NB4 (cell line): ENCODE measurements around the gene ZNF219.

Experiments used
- DNase-seq: peaks from one replicate; pipeline ENCODE4 v3.0.0; 2010; ENCODE audit warnings: low read depth
- H3K4me3 ChIP-seq: one replicate; pipeline ENCODE4 v1.5.1; 2011; ENCODE audit warnings: mild to moderate bottlenecking, low read depth, low read length, moderate library complexity
- MYC ChIP-seq: IDR thresholded peaks from 2 replicates; pipeline ENCODE4 v1.6.1; 2011; ENCODE audit warnings: low read depth, low read length
- POLR2A ChIP-seq: IDR thresholded peaks from 2 replicates; pipeline ENCODE4 v1.6.1; 2011; ENCODE audit warnings: mild to moderate bottlenecking; ENCODE audit not compliant: insufficient read length; ENCODE audit errors: extremely low read depth
- TF ChIP-seq, protein P1 (sequence below): IDR thresholded peaks from one replicate; pipeline ENCODE4 v1.5.1; 2012; ENCODE audit warnings: low read depth, low read length
- TF ChIP-seq, protein P2 (sequence below): IDR thresholded peaks from 2 replicates; pipeline ENCODE4 v1.6.1; 2011; ENCODE audit warnings: low read depth, low read length

Gene ZNF219

DNA sequence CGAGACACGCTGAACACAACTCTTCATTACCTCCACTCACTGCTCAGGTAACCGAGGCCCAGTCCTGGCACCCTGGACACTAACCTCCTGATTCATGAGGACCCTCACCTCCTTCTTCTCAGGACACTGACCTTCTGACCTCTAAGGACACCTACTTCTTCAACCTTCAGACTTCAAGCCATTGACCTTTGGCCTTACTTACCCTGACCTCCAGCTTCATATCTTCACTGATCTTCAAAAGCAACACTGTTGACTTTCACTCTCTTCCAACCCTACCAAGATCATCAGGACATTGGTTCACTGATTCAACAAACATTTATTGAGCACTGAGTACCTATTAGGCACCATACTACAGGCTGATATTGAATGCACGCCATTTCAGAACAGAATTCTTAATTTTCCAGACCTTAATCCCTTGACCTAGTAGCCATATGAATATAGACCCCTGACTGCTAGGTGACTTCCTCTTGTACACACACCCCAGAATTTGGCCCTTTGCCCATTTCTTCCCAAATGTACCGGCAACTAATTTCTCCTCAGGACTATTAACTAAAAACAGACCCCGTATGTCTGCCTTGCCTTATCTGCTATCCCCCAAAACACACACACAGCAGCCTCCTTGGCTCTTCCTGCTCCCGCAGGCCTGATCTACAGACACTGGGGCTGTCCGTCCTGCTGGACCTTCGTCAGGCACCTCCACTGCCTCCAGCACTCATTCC, 22.6 kb downstream of the ZNF219 start:
- no peak for DNase-seq
- H3K4me3 ChIP-seq: no peak overlapping the region
- TF ChIP-seq, protein P1, sequence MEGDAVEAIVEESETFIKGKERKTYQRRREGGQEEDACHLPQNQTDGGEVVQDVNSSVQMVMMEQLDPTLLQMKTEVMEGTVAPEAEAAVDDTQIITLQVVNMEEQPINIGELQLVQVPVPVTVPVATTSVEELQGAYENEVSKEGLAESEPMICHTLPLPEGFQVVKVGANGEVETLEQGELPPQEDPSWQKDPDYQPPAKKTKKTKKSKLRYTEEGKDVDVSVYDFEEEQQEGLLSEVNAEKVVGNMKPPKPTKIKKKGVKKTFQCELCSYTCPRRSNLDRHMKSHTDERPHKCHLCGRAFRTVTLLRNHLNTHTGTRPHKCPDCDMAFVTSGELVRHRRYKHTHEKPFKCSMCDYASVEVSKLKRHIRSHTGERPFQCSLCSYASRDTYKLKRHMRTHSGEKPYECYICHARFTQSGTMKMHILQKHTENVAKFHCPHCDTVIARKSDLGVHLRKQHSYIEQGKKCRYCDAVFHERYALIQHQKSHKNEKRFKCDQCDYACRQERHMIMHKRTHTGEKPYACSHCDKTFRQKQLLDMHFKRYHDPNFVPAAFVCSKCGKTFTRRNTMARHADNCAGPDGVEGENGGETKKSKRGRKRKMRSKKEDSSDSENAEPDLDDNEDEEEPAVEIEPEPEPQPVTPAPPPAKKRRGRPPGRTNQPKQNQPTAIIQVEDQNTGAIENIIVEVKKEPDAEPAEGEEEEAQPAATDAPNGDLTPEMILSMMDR: no peak
- TF ChIP-seq POLR2A (no peak), MYC (no peak)
- TF ChIP-seq, protein P2, sequence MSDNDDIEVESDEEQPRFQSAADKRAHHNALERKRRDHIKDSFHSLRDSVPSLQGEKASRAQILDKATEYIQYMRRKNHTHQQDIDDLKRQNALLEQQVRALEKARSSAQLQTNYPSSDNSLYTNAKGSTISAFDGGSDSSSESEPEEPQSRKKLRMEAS: no peak

DNA sequence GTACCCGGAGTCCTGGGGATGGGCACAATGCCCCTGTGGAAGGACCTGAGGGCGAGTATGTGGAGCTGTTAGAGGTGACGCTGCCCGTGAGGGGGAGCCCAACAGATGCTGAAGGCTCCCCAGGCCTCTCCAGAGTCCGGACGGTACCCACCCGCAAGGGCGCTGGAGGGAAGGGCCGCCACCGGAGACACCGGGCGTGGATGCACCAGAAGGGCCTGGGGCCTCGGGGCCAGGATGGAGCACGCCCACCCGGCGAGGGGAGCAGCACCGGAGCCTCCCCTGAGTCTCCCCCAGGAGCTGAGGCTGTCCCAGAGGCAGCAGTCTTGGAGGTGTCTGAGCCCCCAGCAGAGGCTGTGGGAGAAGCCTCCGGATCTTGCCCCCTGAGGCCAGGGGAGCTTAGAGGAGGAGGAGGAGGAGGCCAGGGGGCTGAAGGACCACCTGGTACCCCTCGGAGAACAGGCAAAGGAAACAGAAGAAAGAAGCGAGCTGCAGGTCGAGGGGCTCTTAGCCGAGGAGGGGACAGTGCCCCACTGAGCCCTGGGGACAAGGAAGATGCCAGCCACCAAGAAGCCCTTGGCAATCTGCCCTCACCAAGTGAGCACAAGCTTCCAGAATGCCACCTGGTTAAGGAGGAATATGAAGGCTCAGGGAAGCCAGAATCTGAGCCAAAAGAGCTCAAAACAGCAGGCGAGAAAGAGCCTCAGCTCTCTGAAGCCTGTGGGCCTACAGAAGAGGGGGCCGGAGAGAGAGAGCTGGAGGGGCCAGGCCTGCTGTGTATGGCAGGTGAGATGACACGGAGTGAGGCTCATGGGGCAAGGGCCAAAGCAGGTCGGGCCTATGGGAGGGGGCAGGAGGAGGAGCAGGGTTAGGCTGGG, 23.8 kb downstream of the ZNF219 start:
- H3K4me3 ChIP-seq: no peak overlapping the region
- TF ChIP-seq, protein P1: no peak
- TF ChIP-seq MYC: no peak
- TF ChIP-seq, protein P2: no peak
- no peak for TF ChIP-seq POLR2A
- DNase-seq: no peak

DNA sequence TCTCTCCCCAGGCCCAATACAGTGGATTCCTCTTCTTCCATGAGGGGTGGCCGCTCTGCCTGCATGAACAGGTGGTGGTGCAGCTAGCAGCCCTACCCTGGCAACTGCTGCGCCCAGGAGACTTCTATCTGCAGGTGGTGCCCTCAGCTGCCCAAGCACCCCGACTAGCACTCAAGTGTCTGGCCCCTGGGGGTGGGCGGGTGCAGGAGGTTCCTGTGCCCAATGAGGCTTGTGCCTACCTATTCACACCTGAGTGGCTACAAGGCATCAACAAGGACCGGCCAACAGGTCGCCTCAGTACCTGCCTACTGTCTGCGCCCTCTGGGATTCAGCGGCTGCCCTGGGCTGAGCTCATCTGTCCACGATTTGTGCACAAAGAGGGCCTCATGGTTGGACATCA, 24.5 kb downstream of the ZNF219 start:
- no peak overlapping the region for H3K4me3 ChIP-seq
- no peak for DNase-seq
- TF ChIP-seq MYC (no peak), POLR2A (no peak)
- TF ChIP-seq, protein P1: no peak
- TF ChIP-seq, protein P2: no peak

DNA sequence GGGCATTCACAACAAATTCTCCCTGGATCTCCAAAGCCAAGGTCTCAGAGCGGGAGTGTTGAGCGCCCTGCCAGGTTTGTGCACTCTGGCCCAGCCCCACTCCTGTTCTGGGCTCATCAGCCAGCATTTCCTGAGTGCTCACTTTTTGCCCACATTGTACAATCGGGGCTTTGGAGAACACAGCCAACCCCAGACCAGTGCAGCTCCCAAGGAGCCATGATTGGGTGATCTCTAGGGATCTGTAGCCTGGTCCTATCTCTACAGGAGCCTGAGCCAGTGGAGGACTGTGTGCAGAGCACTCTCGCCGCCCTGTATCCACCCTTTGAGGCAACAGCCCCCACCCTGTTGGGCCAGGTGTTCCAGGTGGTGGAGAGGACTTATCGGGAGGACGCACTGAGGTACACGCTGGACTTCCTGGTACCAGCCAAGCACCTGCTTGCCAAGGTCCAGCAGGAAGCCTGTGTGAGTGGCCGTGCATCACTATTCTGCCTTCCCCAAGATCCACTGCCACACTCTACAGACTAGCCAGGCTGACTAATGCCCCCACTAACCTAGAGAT, 25.6 kb downstream of the ZNF219 start:
- no peak for DNase-seq
- H3K4me3 ChIP-seq: peak overlapping the region; percentile 37
- TF ChIP-seq, protein P1: no peak
- TF ChIP-seq POLR2A (no peak), MYC (no peak)
- TF ChIP-seq, protein P2: no peak

DNA sequence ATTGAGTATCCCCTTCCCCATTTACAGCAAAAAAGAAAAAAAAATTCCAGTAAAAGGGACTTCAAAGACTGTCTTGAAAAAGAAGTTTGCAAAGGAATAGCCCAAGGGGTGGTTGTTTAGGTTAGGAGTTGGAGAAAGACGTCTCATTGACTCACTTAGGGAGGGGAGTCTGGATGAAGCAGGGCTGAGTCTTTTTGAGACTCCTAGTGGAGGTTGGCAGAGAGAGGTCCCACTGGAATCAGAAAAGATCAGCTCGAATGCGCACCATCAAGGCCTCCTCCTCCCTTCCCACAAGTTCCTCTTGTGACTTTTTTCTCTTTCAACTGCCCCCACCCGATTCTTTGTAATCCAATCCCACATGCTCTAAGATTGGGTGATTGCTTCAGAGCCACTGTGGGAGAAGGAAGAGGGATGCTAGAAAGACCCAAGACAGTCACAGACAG, 26.4 kb downstream of the ZNF219 start:
- H3K4me3 ChIP-seq: peak overlapping the region; percentile 61
- TF ChIP-seq POLR2A (no peak), MYC (peak; percentile 72)
- TF ChIP-seq, protein P2: peak; percentile 46
- TF ChIP-seq, protein P1: no peak
- peak; percentile 95 for DNase-seq
